CD4-positive, alpha-beta T cell (primary cell): ENCODE data around the gene TATDN2. TPM values are rescaled to one million over a fixed set of nuclear protein-coding genes. Genes with fewer than 3 reads are reported as not detected.

Source experiments
- ATAC-seq: fragments of 200-7000 bp; cut with Tn5 transposase; one replicate; pipeline ENCODE4 v1.10.0; 2022; ENCODE audit warnings: mild to moderate bottlenecking; ENCODE audit not compliant: poor library complexity
- CTCF ChIA-PET: fragments of 350-600 bp; sonication (Branson Sonifier 250); formaldehyde crosslinking; loops from one replicate; lab custom pipeline; 2021; ENCODE audit warnings: antibody characterized with exemption, inconsistent platforms; lab: Charles Lee
- POLR2A ChIA-PET: fragments of 350-600 bp; sonication (Branson Sonifier 250); formaldehyde crosslinking; loops from one replicate; lab custom pipeline; 2021; ENCODE audit warnings: antibody characterized with exemption, inconsistent platforms; lab: Charles Lee
- DNase-seq, 14 experiments: peaks; one replicate each; pipeline ENCODE4 v3.0.0-alpha.2; 2013 to 2020; ENCODE audit warnings: mixed read lengths in 2 of 14
- H3K27ac ChIP-seq, 2 donors: one replicate each; pipeline versions ENCODE4 v1.5.1 to v1.7.0; 2013; ENCODE audit warnings: low read length in 2 of 2, low read depth in 1 of 2, mild to moderate bottlenecking in 1 of 2
- H3K27me3 ChIP-seq, 2 experiments: 1 replicate in 1 of 2; 2 replicates in 1 of 2; pipeline versions ENCODE4 v1.6.1 to v1.7.0; 2013; ENCODE audit warnings: low read length in 2 of 2, control low read depth in 1 of 2, mild to moderate bottlenecking in 1 of 2, moderate library complexity in 1 of 2; ENCODE audit not compliant: insufficient read depth in 2 of 2, control insufficient read depth in 1 of 2
- H3K36me3 ChIP-seq: one replicate; pipeline ENCODE4 v1.6.1; 2013; ENCODE audit warnings: low read length, control low read depth; ENCODE audit not compliant: insufficient read depth
- H3K4me1 ChIP-seq: one replicate; pipeline ENCODE4 v1.6.1; 2013; ENCODE audit warnings: low read length, control low read depth; ENCODE audit not compliant: insufficient read depth
- H3K4me3 ChIP-seq: one replicate; pipeline ENCODE4 v1.5.1; 2013; ENCODE audit warnings: mild to moderate bottlenecking, low read length, moderate library complexity
- H3K9me3 ChIP-seq, 2 experiments: 1 replicate in 1 of 2; 2 replicates in 1 of 2; pipeline versions ENCODE4 v1.6.1 to v1.7.0; 2013; ENCODE audit warnings: low read length in 2 of 2, mild to moderate bottlenecking in 2 of 2, control low read depth in 1 of 2, moderate library complexity in 1 of 2; ENCODE audit not compliant: control insufficient read depth in 1 of 2, insufficient read depth in 1 of 2
- H3K27ac Mint-ChIP-seq: one replicate; pipeline ENCODE4 v1.8.0; 2020; ENCODE audit warnings: mixed read lengths
- H3K27me3 Mint-ChIP-seq: one replicate; pipeline ENCODE4 v1.8.0; 2021; ENCODE audit warnings: mixed read lengths
- H3K36me3 Mint-ChIP-seq: one replicate; pipeline ENCODE4 v1.8.0; 2021; ENCODE audit warnings: low read depth, mixed read lengths
- H3K4me1 Mint-ChIP-seq: one replicate; pipeline ENCODE4 v1.8.0; 2021; ENCODE audit warnings: low read depth, mixed read lengths
- H3K4me3 Mint-ChIP-seq: one replicate; pipeline ENCODE4 v1.8.0; 2020; ENCODE audit warnings: mild to moderate bottlenecking, mixed read lengths
- H3K9me3 Mint-ChIP-seq: one replicate; pipeline ENCODE4 v1.8.0; 2020; ENCODE audit warnings: mixed read lengths
- intact Hi-C, 2 experiments: fragments of 100-400 bp; cut with DNase I in 1 of 2; cut with micrococcal nuclease in 1 of 2; formaldehyde crosslinking; loops; one replicate each; pipeline versions ENCODE4 v1.15.1 to v1.9.0; 2023 to 2025; cut with DNase I, micrococcal nuclease
- total RNA-seq, 174 experiments: library from RNA in 2 of 174; stranded (reverse) in 2 of 174; gene quantifications; one replicate each; pipeline ENCODE4 v1.2.3 and lab custom pipeline; 2021 to 2026
- TF ChIP-seq, protein P1 (sequence below): fragments of 200-600 bp; IDR thresholded peaks from one replicate; pipeline ENCODE4 v1.8.0; 2022; ENCODE audit warnings: antibody characterized with exemption, mild to moderate bottlenecking

Gene TATDN2
- total RNA-seq, 2 experiments from 2014 or later = 48.7 to 50.2 TPM

GRCh38 chr3:10290481-10291176 lies 42.4 kb downstream of the TATDN2 start:
- TF ChIP-seq, protein P1, sequence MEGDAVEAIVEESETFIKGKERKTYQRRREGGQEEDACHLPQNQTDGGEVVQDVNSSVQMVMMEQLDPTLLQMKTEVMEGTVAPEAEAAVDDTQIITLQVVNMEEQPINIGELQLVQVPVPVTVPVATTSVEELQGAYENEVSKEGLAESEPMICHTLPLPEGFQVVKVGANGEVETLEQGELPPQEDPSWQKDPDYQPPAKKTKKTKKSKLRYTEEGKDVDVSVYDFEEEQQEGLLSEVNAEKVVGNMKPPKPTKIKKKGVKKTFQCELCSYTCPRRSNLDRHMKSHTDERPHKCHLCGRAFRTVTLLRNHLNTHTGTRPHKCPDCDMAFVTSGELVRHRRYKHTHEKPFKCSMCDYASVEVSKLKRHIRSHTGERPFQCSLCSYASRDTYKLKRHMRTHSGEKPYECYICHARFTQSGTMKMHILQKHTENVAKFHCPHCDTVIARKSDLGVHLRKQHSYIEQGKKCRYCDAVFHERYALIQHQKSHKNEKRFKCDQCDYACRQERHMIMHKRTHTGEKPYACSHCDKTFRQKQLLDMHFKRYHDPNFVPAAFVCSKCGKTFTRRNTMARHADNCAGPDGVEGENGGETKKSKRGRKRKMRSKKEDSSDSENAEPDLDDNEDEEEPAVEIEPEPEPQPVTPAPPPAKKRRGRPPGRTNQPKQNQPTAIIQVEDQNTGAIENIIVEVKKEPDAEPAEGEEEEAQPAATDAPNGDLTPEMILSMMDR = no peak
- Histone ChIP-seq H3K27ac (no peak overlapping the region), H3K9me3 (no peaks in the 10 kb centered on the region), H3K36me3 (peaks cover 56% of the 10 kb centered on the region), H3K27me3 (no peaks in the 10 kb centered on the region), H3K4me1 (peaks cover 2% of the 10 kb centered on the region), H3K4me3 (no peak overlapping the region)
- DNase-seq (no peak), ATAC-seq (no peak)
- H3K36me3 Mint-ChIP-seq = peaks cover 63% of the 10 kb centered on the region
- no peak overlapping the region for H3K4me3 Mint-ChIP-seq
- POLR2A ChIA-PET = interaction anchor here (1.2 kb wide), 1 partner anchor 11 kb away, joined by 3 read pairs; no protein-coding TSS in a partner anchor
- CTCF ChIA-PET = no interaction called here
- no peaks in the 10 kb centered on the region for H3K9me3 Mint-ChIP-seq
- no peaks in the 10 kb centered on the region for H3K27me3 Mint-ChIP-seq
- H3K27ac Mint-ChIP-seq = no peak overlapping the region
- intact Hi-C loops = no loop called here
- H3K4me1 Mint-ChIP-seq = peaks cover 11% of the 10 kb centered on the region

- POLR2A ChIA-PET = no interaction called here
- H3K4me1 ChIP-seq = peaks cover 2% of the 10 kb centered on the region
- Mint-ChIP-seq H3K27ac (peak overlapping the region; percentile 33), H3K27me3 (no peaks in the 10 kb centered on the region), H3K4me3 (no peak overlapping the region), H3K36me3 (peaks cover 63% of the 10 kb centered on the region), H3K4me1 (peaks cover 10% of the 10 kb centered on the region), H3K9me3 (no peaks in the 10 kb centered on the region)
- CTCF ChIA-PET = no interaction called here
- no peak for ATAC-seq
- peaks cover 48% of the 10 kb centered on the region for H3K36me3 ChIP-seq
- DNase-seq = no peak
- no peaks in the 10 kb centered on the region for H3K9me3 ChIP-seq
- no peak overlapping the region for H3K27ac ChIP-seq
- no peaks in the 10 kb centered on the region for H3K27me3 ChIP-seq
- H3K4me3 ChIP-seq = no peak overlapping the region
- intact Hi-C loops = no loop called here
- TF ChIP-seq, protein P1 = no peak
Measured at GRCh38 chr3:10291641-10292040, 43.4 kb downstream of the TATDN2 start.

DNA sequence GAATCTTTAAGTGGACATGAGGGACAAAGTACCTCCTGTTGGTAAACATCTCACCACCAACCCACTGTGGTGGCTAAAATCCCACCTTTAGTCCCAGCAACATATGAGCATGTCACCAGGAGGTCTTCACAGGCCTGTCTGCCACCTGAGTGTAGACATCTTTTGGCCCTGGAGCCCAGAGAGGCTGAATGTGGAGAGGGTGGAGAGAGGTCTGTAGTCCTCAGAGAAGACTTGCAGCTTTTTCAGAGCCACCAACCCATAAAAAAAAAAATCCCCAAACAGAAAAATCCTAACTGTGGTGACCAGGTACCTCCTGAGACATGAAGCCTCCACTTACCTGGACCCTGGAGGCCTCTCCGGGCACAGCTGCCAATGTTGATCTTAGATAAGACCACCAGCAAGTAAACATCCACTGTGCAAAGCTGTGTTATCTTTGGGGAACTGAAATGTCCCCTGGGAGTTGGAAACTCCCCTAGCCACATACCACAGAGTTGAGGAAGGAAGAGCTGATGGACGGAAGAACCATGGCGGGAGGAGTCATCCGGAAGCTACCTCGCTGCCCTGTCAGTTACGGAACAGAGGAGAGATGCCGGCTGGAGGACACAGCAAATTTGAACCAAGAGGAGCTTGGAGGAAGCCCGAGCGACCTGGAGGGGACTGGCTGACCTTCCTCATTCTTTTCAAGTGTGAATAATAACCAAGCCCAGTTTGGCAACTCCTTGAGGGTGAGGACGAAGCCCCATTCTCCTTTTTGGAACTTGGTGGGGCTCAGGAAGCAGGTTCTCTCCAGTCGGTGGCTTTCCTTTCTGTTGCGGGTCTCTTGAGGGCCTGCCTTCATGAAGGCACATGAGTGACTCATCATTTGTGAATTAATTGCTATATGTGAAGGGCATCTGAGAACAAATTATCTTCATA lies 44.5 kb downstream of the TATDN2 start, which contains the start of gene GHRL:
GHRL (minus strand) TSS at position 443 of the 915 bp plus-strand sequence. CDS start 2,767 bp downstream, outside the sequence.
- H3K9me3 ChIP-seq = no peaks in the 10 kb centered on the region
- peak within 1 kb of the TSS in 1 of 2 donors; percentile 7 for H3K27ac ChIP-seq
- H3K4me3 Mint-ChIP-seq = no peak within 1 kb of the TSS
- CTCF ChIA-PET = no interaction called here
- no peaks in the 10 kb centered on the region for H3K27me3 Mint-ChIP-seq
- intact Hi-C loops = no loop called here
- peaks cover 5% of the 10 kb centered on the region for H3K4me1 Mint-ChIP-seq
- no peaks in the 10 kb centered on the region for H3K27me3 ChIP-seq
- peaks cover 2% of the 10 kb centered on the region for H3K4me1 ChIP-seq
- peak within 1 kb of the TSS; percentile 33 for H3K27ac Mint-ChIP-seq
- TF ChIP-seq, protein P1 = no peak
- no peaks in the 10 kb centered on the region for H3K9me3 Mint-ChIP-seq
- H3K36me3 Mint-ChIP-seq = peaks cover 63% of the 10 kb centered on the region
- H3K4me3 ChIP-seq = no peak within 1 kb of the TSS
- DNase-seq = peak in 2 of 14 experiments; percentile 64 to 68
- H3K36me3 ChIP-seq = peaks cover 42% of the 10 kb centered on the region
- POLR2A ChIA-PET = interaction anchor here (1.0 kb wide), 1 partner anchor 359 kb away, joined by 4 read pairs; the partner anchor contains the start of gene CRELD1
- peak; percentile 26 for ATAC-seq
